Measurements from ENCODE around the gene XAGE1A.
"Not testable (repeated sequence)": the region's sequence is repeated elsewhere in the genome, so short reads cannot be mapped to it uniquely, and the experiment has no call there.

Gene XAGE1A

GRCh38 chrX:52495545-52496418, at the start of gene XAGE1A:
Gene XAGE1A, plus strand, starts transcription at chrX:52495808. Its CDS starts 1,554 bp downstream, at chrX:52497362.
- DNase-seq = not testable (repeated sequence)

- not testable (repeated sequence) for DNase-seq
These were observed 43.6 kb upstream of the XAGE1A start for GRCh38 chrX:52452031-52452430.

- not testable (repeated sequence) for DNase-seq
These were observed 24.3 kb upstream of the XAGE1A start for GRCh38 chrX:52471301-52471700.

GRCh38 chrX:52496419-52496772, 788 bp downstream of the XAGE1A start:
- not testable (repeated sequence) for DNase-seq

GRCh38 chrX:52501362-52501761, 5.8 kb downstream of the XAGE1A start:
- not testable (repeated sequence) for DNase-seq

- no peak for DNase-seq
These were observed 8.9 kb downstream of the XAGE1A start for GRCh38 chrX:52504551-52504950.

- DNase-seq = no peak
These were observed 11.7 kb downstream of the XAGE1A start for GRCh38 chrX:52507331-52507730.

GRCh38 chrX:52509916-52510315, 14.3 kb downstream of the XAGE1A start:
- DNase-seq = no peak

- not testable (repeated sequence) for DNase-seq
These were observed 15.5 kb downstream of the XAGE1A start for GRCh38 chrX:52511126-52511525.

- DNase-seq = not testable (repeated sequence)
These were observed 20.7 kb downstream of the XAGE1A start for GRCh38 chrX:52516110-52516986.

- DNase-seq = not testable (repeated sequence)
These were observed 21.3 kb downstream of the XAGE1A start, which contains the start of gene XAGE1B for GRCh38 chrX:52516987-52517325. Gene XAGE1B, minus strand, starts transcription at chrX:52517063. Its CDS starts 1,536 bp downstream, at chrX:52515527.

GRCh38 chrX:52541051-52541450, 45.4 kb downstream of the XAGE1A start:
- DNase-seq = not testable (repeated sequence)

- no peak for DNase-seq
These were observed 46.7 kb downstream of the XAGE1A start for GRCh38 chrX:52542311-52542710.

- no peak for DNase-seq
These were observed 48.7 kb downstream of the XAGE1A start for GRCh38 chrX:52544147-52544840.

- not testable (repeated sequence) for DNase-seq
These were observed 53.2 kb downstream of the XAGE1A start for GRCh38 chrX:52548769-52549168.
